HAP-1 (cell line): ENCODE results near the gene NEK10.

Source experiments
- DNase-seq, 2 experiments: peaks; one replicate each; pipeline ENCODE4 v3.0.0-alpha.2; 2016 to 2020; ENCODE audit warnings: low spot score in 2 of 2
- H3K27me3 ChIP-seq: fragments of 250-450 bp; sonication (Bioruptor Pico); 2 replicates; pipeline ENCODE4 v1.5.1; 2020; ENCODE audit warnings: low read depth, mild to moderate bottlenecking, moderate library complexity
- H3K36me3 ChIP-seq: fragments of 250-450 bp; sonication (Bioruptor Pico); replicated peaks from 2 replicates; pipeline ENCODE4 v1.5.1; 2020; ENCODE audit warnings: mild to moderate bottlenecking
- H3K4me1 ChIP-seq: fragments of 250-450 bp; sonication (Bioruptor Pico); 2 replicates; pipeline ENCODE4 v1.5.1; 2020; ENCODE audit warnings: mild to moderate bottlenecking
- H3K4me3 ChIP-seq: fragments of 250-450 bp; sonication (Bioruptor Pico); 2 replicates; pipeline ENCODE4 v1.5.1; 2020; ENCODE audit warnings: mild to moderate bottlenecking, moderate library complexity
- H3K9me3 ChIP-seq: fragments of 250-450 bp; sonication (Bioruptor Pico); 2 replicates; pipeline ENCODE4 v1.5.1; 2020; ENCODE audit warnings: mild to moderate bottlenecking, moderate library complexity
- in situ Hi-C: fragments of 300-500 bp; cut with MboI; formaldehyde crosslinking; loops from 3 replicates; pipeline ENCODE4 v1.14.3; 2020; ENCODE audit warnings: low sequenced_read_pairs, inconsistent platforms, mixed read lengths

NEK10 gene

GRCh38 chr3:27078246-27078913, 290.8 kb downstream of the NEK10 start:
- Histone ChIP-seq H3K4me3 (no peak overlapping the region), H3K27me3 (no peaks in the 10 kb centered on the region), H3K36me3 (no peaks in the 10 kb centered on the region), H3K4me1 (peaks cover 63% of the 10 kb centered on the region), H3K9me3 (no peaks in the 10 kb centered on the region)
- peak; percentile 81 to 99 for DNase-seq
- in situ Hi-C loops: no loop called here

GRCh38 chr3:27076815-27077630, 292.2 kb downstream of the NEK10 start:
- H3K4me1 ChIP-seq: peaks cover 72% of the 10 kb centered on the region
- no peaks in the 10 kb centered on the region for H3K27me3 ChIP-seq
- no peaks in the 10 kb centered on the region for H3K9me3 ChIP-seq
- in situ Hi-C loops: no loop called here
- H3K36me3 ChIP-seq: no peaks in the 10 kb centered on the region
- H3K4me3 ChIP-seq: no peak overlapping the region
- DNase-seq: no peak

GRCh38 chr3:27074914-27075313, 294.3 kb downstream of the NEK10 start:
- Histone ChIP-seq H3K4me1 (peaks cover 64% of the 10 kb centered on the region), H3K9me3 (no peaks in the 10 kb centered on the region), H3K36me3 (no peaks in the 10 kb centered on the region), H3K27me3 (no peaks in the 10 kb centered on the region), H3K4me3 (no peak overlapping the region)
- in situ Hi-C loops: no loop called here
- DNase-seq: no peak

- peaks cover 54% of the 10 kb centered on the region for H3K4me1 ChIP-seq
- no peak overlapping the region for H3K4me3 ChIP-seq
- no peaks in the 10 kb centered on the region for H3K27me3 ChIP-seq
- no peak for DNase-seq
- in situ Hi-C loops: no loop called here
- H3K9me3 ChIP-seq: no peaks in the 10 kb centered on the region
- H3K36me3 ChIP-seq: no peaks in the 10 kb centered on the region
Measured at GRCh38 chr3:27073912-27074311, 295.3 kb downstream of the NEK10 start.

- in situ Hi-C loops: no loop called here
- Histone ChIP-seq H3K4me3 (no peak overlapping the region), H3K27me3 (no peaks in the 10 kb centered on the region), H3K9me3 (no peaks in the 10 kb centered on the region), H3K4me1 (peaks cover 50% of the 10 kb centered on the region), H3K36me3 (no peaks in the 10 kb centered on the region)
- DNase-seq: peak; percentile 53 to 63
Measured at GRCh38 chr3:27072810-27073651, 296.2 kb downstream of the NEK10 start.

- Histone ChIP-seq H3K36me3 (no peaks in the 10 kb centered on the region), H3K9me3 (peaks cover 7% of the 10 kb centered on the region), H3K27me3 (no peaks in the 10 kb centered on the region), H3K4me1 (no peaks in the 10 kb centered on the region), H3K4me3 (no peak overlapping the region)
- no peak for DNase-seq
- in situ Hi-C loops: no loop called here
Measured at GRCh38 chr3:27060336-27060735, 308.8 kb downstream of the NEK10 start.
